ENCODE measurements around the gene CSF2RB. TPM values are rescaled to one million over a fixed set of nuclear protein-coding genes. Genes with fewer than 3 reads are reported as not detected.

Gene CSF2RB
- total RNA-seq, 4 donors from 2014 or later, result 3.9 to 13.6 (median 4.7) TPM

DNA sequence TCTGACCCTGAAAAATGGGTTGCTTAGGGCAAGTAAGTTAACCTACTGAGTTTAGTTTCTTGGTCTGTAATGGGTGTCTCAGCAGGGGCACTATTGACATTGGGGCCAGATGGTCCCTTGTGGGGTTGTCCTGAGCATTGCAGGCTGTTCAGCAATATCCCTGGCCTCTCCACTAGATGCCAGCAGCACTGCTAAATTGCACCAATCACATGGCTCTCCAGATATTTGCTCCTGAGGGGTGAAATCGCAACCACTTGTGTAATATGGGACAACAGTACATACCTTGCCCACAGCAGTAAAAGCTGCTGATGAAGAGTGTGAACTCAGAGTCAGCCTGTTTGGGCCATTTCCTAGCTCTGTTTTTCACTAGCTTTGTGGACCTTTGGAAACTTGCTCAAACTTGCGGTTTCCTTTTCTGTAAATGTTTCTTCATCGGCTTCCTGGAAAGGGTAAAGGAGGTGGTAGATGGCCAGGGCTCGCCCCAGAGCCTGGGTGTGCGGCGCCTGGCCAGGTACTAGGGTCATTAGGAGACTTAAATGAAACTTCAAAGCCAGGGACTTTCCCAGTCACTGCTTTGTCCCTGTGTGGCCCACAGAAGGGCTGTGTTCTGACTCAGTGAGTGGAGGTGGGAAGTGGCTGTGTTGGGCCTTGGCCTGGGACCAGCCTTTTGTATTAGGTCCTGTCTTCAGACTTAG is 39.7 kb upstream of the CSF2RB start:
- WGBS, result 32% methylated on average over 6 of the region's 6 CpGs
- Histone ChIP-seq H3K4me1 (peaks cover 29% of the 10 kb centered on the region), H3K4me3 (no peak overlapping the region), H3K9me3 (no peaks in the 10 kb centered on the region), H3K36me3 (no peaks in the 10 kb centered on the region), H3K27ac (peak overlapping the region; percentile 47), H3K27me3 (peaks cover 26% of the 10 kb centered on the region)
- TF ChIP-seq, protein P1, sequence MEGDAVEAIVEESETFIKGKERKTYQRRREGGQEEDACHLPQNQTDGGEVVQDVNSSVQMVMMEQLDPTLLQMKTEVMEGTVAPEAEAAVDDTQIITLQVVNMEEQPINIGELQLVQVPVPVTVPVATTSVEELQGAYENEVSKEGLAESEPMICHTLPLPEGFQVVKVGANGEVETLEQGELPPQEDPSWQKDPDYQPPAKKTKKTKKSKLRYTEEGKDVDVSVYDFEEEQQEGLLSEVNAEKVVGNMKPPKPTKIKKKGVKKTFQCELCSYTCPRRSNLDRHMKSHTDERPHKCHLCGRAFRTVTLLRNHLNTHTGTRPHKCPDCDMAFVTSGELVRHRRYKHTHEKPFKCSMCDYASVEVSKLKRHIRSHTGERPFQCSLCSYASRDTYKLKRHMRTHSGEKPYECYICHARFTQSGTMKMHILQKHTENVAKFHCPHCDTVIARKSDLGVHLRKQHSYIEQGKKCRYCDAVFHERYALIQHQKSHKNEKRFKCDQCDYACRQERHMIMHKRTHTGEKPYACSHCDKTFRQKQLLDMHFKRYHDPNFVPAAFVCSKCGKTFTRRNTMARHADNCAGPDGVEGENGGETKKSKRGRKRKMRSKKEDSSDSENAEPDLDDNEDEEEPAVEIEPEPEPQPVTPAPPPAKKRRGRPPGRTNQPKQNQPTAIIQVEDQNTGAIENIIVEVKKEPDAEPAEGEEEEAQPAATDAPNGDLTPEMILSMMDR (IDR thresholded peaks at IDR 0.05), result peak; percentile 27 to 43
- no peak for TF ChIP-seq POLR2AphosphoS5 (IDR thresholded peaks at IDR 0.05)
- no peak for DNase-seq (ENCODE audit: low spot score in 2 of 2)

DNA sequence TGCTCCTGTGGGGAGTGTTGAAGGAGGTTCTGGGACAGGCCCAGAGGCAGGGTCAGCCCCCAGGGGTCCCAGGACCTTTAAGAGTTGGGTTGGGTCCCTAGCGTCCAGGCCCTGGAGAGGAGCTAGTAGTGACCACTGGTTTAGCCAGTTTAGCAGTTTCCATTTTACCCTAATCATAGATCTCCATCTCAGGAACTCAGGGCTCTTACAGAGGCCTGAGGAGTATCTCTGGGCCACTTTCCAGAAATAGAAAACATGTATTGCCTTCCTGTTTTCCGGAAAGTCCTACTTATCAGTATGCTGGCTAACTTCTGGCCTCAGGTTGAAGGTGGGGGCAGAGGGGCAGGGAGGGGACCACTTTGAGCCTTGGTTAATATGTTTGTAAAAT is 39.1 kb upstream of the CSF2RB start:
- peaks cover 29% of the 10 kb centered on the region for H3K4me1 ChIP-seq

DNA sequence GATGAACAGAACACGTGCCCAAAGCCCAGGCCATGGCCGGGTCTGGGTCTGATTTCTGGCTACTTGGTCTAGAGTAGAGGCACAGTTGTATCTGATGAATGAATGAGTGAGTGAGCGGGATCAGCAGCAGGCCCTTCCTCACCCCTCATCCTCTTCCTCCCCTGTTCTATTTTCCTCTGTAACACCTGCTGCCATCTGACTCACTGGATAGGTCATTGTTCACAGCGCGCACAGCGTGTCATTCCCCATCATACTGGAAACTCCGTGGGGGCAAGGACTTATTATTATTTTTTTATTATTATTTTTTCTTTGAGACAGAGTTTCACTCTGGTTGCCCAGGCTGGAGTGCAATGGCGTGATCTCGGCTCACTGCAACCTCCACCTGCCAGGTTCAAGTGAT is 38.7 kb upstream of the CSF2RB start:
- Histone ChIP-seq H3K4me3 (no peak overlapping the region), H3K36me3 (no peaks in the 10 kb centered on the region), H3K4me1 (peaks cover 28% of the 10 kb centered on the region), H3K9me3 (no peaks in the 10 kb centered on the region), H3K27ac (peak overlapping the region; percentile 47), H3K27me3 (peaks cover 30% of the 10 kb centered on the region)
- TF ChIP-seq EP300 (IDR thresholded peaks at IDR 0.05) (no peak), POLR2A (IDR thresholded peaks at IDR 0.05) (no peak), POLR2AphosphoS5 (IDR thresholded peaks at IDR 0.05) (no peak)
- TF ChIP-seq, protein P1 (IDR thresholded peaks at IDR 0.05), result no peak
- no peak for DNase-seq (ENCODE audit: low spot score in 2 of 2)
- 90% methylated on average over 8 of the region's 9 CpGs for WGBS

More for the DNA sequence above, 39.1 kb upstream of the CSF2RB start:
- 64% methylated on average over 2 of the region's 2 CpGs for WGBS
- Histone ChIP-seq H3K4me3 (no peak overlapping the region), H3K27ac (peak overlapping the region; percentile 47), H3K36me3 (no peaks in the 10 kb centered on the region), H3K9me3 (no peaks in the 10 kb centered on the region), H3K27me3 (peaks cover 27% of the 10 kb centered on the region)
- no peak for TF ChIP-seq POLR2A (IDR thresholded peaks at IDR 0.05)
- TF ChIP-seq, protein P1 (IDR thresholded peaks at IDR 0.05), result no peak
- no peak for DNase-seq (ENCODE audit: low spot score in 2 of 2)

DNA sequence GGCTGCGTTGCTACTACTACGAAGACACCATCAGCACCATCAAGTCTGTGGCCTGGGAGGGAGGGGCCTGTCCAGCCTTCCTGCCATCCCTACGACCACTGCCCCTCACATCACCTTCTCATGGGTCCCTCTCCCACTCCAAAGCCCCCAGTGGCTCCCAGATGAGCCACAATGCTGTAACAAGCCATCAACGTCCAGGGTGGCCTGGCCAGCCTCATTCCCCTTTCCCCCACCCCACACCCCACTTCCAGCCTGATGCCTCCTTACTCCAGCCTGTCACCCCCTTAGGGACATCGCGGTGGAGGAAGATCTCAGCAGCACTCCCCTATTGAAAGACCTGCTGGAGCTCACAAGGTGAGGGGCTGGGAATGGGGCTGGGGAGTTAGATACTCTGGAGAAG is 37.7 kb upstream of the CSF2RB start:
- H3K9me3 ChIP-seq, result no peaks in the 10 kb centered on the region
- peaks cover 22% of the 10 kb centered on the region for H3K27me3 ChIP-seq
- TF ChIP-seq POLR2A (IDR thresholded peaks at IDR 0.05), result no peak
- TF ChIP-seq, protein P1 (IDR thresholded peaks at IDR 0.05), result no peak
- no peak for TF ChIP-seq POLR2AphosphoS5 (IDR thresholded peaks at IDR 0.05)
- no peak for TF ChIP-seq EP300 (IDR thresholded peaks at IDR 0.05)
- no peak for DNase-seq (ENCODE audit: low spot score in 2 of 2)
- no peaks in the 10 kb centered on the region for H3K36me3 ChIP-seq
- H3K4me3 ChIP-seq, result no peak overlapping the region
- WGBS, result 91% methylated on average over 6 of the region's 6 CpGs
- peaks cover 20% of the 10 kb centered on the region for H3K4me1 ChIP-seq
- no peak overlapping the region for H3K27ac ChIP-seq

DNA sequence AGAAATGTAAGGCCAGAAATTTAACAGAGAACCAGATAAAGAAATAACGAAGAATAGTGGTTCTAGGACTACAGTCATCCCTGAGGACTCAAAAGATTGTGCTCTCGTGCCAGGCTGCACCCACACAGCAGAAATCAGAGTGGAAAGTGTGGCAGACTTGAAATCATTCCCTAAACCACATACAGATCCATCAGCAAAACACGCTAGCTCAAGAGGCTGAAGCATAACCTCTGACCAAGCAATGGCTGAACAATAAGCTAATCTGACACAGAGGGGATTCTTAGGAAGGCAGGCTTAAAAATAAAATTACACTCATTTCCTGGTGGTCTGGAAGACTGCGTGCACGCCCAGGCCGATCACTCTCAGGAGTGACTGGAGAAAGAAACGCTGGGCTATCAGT is 33.7 kb upstream of the CSF2RB start:
- Histone ChIP-seq H3K27me3 (peaks cover 25% of the 10 kb centered on the region), H3K4me3 (no peak overlapping the region), H3K36me3 (no peaks in the 10 kb centered on the region), H3K9me3 (no peaks in the 10 kb centered on the region), H3K4me1 (no peaks in the 10 kb centered on the region), H3K27ac (no peak overlapping the region)
- DNase-seq (ENCODE audit: low spot score in 2 of 2), result no peak
- TF ChIP-seq POLR2A (IDR thresholded peaks at IDR 0.05), result no peak
- WGBS, result 75% methylated on average over 7 of the region's 7 CpGs

Data from suprapubic skin (tissue), 4 donors.